ENCODE results near the gene LBR. TPM values are rescaled to one million over a fixed set of nuclear protein-coding genes. Genes with fewer than 3 reads are reported as not detected.
A peak's percentile ranks its signal among the peaks of the same experiment; 100 is the strongest.

LBR gene
- total RNA-seq, 1 experiment from 2014 or later = 157 TPM

DNA sequence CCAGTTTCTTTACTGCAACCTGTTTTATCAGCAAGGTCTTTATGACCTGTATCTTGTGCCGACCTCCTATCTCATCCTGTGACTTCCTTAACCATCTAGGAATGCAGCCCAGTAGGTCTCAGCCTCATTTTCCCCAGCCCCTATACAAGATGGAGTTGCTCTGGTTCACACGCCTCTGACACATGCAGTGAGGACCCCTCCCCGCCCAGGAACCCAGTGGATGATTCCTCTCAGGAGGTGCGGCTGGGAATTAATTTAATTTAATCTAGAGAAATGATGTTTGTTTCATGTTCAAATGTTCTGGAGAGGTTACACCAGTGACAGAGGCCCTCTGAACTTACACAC lies 39.0 kb upstream of the LBR start:
- DNase-seq = no peak
- no peaks in the 10 kb centered on the region for H3K9me3 ChIP-seq (ENCODE audit: low read length)
- peak overlapping the region; percentile 79 for H3K4me3 ChIP-seq (ENCODE audit: low read length)
- no peaks in the 10 kb centered on the region for H4K20me1 ChIP-seq (ENCODE audit: insufficient read depth, low read depth, low read length)
- no peaks in the 10 kb centered on the region for H3K9me2 ChIP-seq (replicated peaks; ENCODE audit: insufficient read depth, low read length)
- no peaks in the 10 kb centered on the region for H3K36me3 ChIP-seq (ENCODE audit: insufficient read depth, low read length)
- H3K4me2 ChIP-seq (ENCODE audit: low read depth, low read length, poor library complexity, severe bottlenecking) = peak overlapping the region; percentile 82
- peak overlapping the region; percentile 79 for H3K9ac ChIP-seq (ENCODE audit: low read length)
- peak overlapping the region; percentile 86; the same call in 1 of the 2 replicates for H2AFZ ChIP-seq (ENCODE audit: low read length)
- no peaks in the 10 kb centered on the region for H3K79me2 ChIP-seq (ENCODE audit: low read length)
- peaks cover 22% of the 10 kb centered on the region for H3K4me1 ChIP-seq (ENCODE audit: low read length)
- H3K27ac ChIP-seq (ENCODE audit: low read length) = peak overlapping the region; percentile 62
- H3K27me3 ChIP-seq (ENCODE audit: low read length) = no peaks in the 10 kb centered on the region

DNA sequence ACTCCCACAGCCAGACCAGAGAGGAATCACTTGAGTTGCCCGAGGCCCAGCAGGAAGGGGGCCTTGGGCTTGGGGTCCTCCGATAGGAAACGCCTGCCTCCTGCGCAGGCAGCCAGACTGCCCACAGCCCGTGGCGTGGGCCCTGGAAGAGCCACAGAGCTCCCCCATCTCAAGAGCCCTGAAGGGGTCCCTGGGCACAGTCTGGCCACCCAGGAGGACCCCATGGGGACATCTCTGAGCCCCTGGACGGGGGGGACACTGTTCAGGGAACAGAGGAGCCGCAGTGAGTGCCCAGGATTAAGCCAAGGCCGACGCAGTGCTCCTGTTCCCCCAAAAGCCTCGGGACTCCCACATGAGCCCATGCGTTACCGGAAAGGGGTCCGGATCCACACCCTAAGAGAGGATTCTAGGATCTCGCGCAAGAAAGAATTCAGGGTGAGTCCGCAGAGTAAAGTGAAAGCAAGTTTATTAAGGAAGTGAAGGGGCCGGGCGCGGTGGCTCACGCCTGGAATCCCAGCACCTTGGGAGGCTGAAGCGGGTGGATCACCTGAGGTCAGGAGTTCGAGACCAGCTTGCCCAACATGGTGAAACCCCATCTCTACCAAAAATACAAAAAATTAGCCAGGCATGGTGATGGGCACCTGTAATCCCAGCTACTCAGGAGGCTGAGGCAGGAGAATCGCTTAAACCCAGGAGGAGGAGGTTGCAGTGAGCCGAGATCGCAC lies 38.1 kb upstream of the LBR start:
- no peak overlapping the region for H3K27ac ChIP-seq (ENCODE audit: low read length)
- DNase-seq = no peak
- H3K27me3 ChIP-seq (ENCODE audit: low read length) = no peaks in the 10 kb centered on the region
- no peak overlapping the region for H3K4me3 ChIP-seq (ENCODE audit: low read length)
- H3K9me2 ChIP-seq (replicated peaks; ENCODE audit: insufficient read depth, low read length) = no peaks in the 10 kb centered on the region
- H3K79me2 ChIP-seq (ENCODE audit: low read length) = no peaks in the 10 kb centered on the region
- H3K36me3 ChIP-seq (ENCODE audit: insufficient read depth, low read length) = no peaks in the 10 kb centered on the region
- H3K9ac ChIP-seq (ENCODE audit: low read length) = no peak overlapping the region
- no peak overlapping the region for H3K4me2 ChIP-seq (ENCODE audit: low read depth, low read length, poor library complexity, severe bottlenecking)
- no peaks in the 10 kb centered on the region for H3K9me3 ChIP-seq (ENCODE audit: low read length)
- peaks cover 22% of the 10 kb centered on the region for H3K4me1 ChIP-seq (ENCODE audit: low read length)
- H4K20me1 ChIP-seq (ENCODE audit: insufficient read depth, low read depth, low read length) = no peaks in the 10 kb centered on the region
- H2AFZ ChIP-seq (ENCODE audit: low read length) = no peak overlapping the region

DNA sequence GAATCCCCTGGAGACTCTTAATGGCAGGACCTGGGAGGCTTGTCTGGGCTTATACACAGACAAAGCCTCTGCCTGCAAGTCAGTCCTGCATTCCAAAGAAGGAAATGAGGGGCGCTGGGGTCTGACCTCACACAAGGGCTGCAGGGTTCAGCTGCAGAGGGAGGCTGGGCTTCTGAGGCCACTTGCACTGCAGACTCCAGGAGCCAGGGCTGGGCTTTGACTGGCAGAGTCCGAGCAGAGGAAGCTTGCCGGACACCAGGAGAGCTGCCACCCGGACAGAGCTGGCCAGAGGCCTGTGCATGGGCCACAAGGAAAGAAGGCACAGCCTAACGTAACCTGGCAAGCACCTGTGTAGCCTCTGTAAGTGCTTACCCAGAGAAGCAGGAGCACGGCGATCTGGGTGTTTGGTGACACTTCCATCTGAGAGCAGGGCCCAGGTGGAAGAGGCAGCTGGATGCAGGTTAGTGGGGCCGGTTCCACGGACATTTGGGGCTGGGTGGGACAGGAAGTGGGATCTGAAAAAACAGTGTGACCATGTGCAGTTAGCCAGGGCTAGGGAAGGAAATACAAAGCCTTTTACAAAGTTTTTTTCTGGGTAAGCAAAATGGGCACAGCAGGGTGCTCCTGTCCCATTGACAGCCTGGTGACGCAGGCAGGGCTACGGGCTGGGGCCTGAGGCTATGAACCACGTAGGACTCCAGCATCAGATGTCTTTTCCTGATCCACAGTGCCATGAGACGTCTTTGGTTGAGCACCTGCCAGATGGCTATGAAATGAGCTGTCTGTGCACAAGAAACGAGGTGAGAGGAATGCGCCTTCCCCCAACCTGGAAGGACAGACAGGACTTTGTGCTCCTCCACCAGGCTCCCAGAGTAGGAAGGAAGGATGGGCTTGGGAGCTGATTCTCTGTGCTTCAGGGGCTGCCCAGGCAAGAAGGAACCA lies 37.3 kb upstream of the LBR start:
- H3K36me3 ChIP-seq (ENCODE audit: insufficient read depth, low read length) = no peaks in the 10 kb centered on the region
- no peak overlapping the region for H3K9ac ChIP-seq (ENCODE audit: low read length)
- no peak overlapping the region for H3K4me2 ChIP-seq (ENCODE audit: low read depth, low read length, poor library complexity, severe bottlenecking)
- no peak overlapping the region for H2AFZ ChIP-seq (ENCODE audit: low read length)
- H3K9me3 ChIP-seq (ENCODE audit: low read length) = no peaks in the 10 kb centered on the region
- H3K4me3 ChIP-seq (ENCODE audit: low read length) = no peak overlapping the region
- H3K27me3 ChIP-seq (ENCODE audit: low read length) = no peaks in the 10 kb centered on the region
- peaks cover 22% of the 10 kb centered on the region for H3K4me1 ChIP-seq (ENCODE audit: low read length)
- no peak for DNase-seq
- no peaks in the 10 kb centered on the region for H3K9me2 ChIP-seq (replicated peaks; ENCODE audit: insufficient read depth, low read length)
- no peaks in the 10 kb centered on the region for H4K20me1 ChIP-seq (ENCODE audit: insufficient read depth, low read depth, low read length)
- no peaks in the 10 kb centered on the region for H3K79me2 ChIP-seq (ENCODE audit: low read length)
- no peak overlapping the region for H3K27ac ChIP-seq (ENCODE audit: low read length)

DNA sequence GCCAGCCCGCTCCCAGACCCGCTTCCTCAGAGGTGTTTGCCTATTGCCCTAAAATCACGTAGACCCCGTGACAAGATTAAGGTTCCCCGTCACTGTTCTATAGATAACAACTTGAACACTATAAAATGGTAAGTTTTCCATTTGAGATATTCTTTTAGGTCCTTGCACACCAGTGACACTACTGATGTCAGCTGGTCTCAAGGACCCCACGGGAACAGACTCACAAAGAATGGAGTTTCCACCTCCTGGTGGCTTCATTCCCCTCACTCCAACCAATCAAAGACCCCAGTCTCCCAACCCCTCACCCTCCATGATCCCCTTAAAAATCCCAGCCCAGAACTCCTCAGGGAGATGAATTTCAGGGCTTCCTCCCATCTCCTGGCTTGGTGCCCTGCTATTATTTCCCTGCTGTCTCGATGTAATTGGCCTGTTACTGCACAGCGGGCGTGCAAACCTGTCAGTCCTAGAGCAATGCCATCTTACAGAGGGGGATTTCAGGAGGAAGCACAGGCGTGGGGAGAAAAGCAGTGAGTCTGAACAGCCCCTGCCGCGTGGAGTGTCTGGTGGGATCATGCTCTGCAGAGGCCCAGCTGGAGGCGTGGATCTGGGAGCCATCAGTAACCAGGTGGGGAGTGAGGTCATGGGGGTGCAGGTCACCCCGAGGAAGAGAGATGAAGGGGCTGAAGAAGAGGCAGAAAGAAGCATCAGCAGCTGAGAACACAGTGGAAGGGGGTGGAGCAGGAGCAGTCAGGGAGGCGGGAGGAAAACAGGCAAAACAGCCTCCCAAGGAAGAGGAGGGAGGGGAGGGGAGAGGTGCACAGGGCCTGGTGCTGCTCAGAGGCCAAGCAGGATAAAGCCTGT lies 35.1 kb upstream of the LBR start:
- H3K9me3 ChIP-seq (ENCODE audit: low read length) = no peaks in the 10 kb centered on the region
- H3K79me2 ChIP-seq (ENCODE audit: low read length) = no peaks in the 10 kb centered on the region
- peaks cover 15% of the 10 kb centered on the region for H3K4me1 ChIP-seq (ENCODE audit: low read length)
- H3K9ac ChIP-seq (ENCODE audit: low read length) = no peak overlapping the region
- no peaks in the 10 kb centered on the region for H4K20me1 ChIP-seq (ENCODE audit: insufficient read depth, low read depth, low read length)
- no peak overlapping the region for H3K4me3 ChIP-seq (ENCODE audit: low read length)
- no peak for DNase-seq
- H2AFZ ChIP-seq (ENCODE audit: low read length) = no peak overlapping the region
- no peak overlapping the region for H3K27ac ChIP-seq (ENCODE audit: low read length)
- no peak overlapping the region for H3K4me2 ChIP-seq (ENCODE audit: low read depth, low read length, poor library complexity, severe bottlenecking)
- no peaks in the 10 kb centered on the region for H3K27me3 ChIP-seq (ENCODE audit: low read length)
- no peaks in the 10 kb centered on the region for H3K36me3 ChIP-seq (ENCODE audit: insufficient read depth, low read length)
- H3K9me2 ChIP-seq (replicated peaks; ENCODE audit: insufficient read depth, low read length) = no peaks in the 10 kb centered on the region

DNA sequence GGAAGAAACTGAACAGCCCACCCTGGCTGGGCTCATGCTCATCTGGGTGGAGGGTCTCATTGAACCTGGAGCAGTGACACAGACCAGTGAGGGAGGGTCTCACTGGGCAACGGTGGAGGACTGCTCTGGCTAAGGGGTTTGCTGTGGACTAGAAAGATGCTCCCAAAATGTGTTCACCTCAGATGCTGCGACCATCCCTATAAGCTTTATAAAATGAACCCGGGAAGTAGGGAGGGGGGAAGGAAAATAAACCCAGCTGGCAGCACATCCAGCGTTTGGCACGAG lies 34.5 kb upstream of the LBR start:
- H3K9me3 ChIP-seq (ENCODE audit: low read length) = no peaks in the 10 kb centered on the region
- peaks cover 9% of the 10 kb centered on the region for H3K4me1 ChIP-seq (ENCODE audit: low read length)
- no peak overlapping the region for H3K9ac ChIP-seq (ENCODE audit: low read length)
- no peak overlapping the region for H2AFZ ChIP-seq (ENCODE audit: low read length)
- no peaks in the 10 kb centered on the region for H3K9me2 ChIP-seq (replicated peaks; ENCODE audit: insufficient read depth, low read length)
- no peaks in the 10 kb centered on the region for H4K20me1 ChIP-seq (ENCODE audit: insufficient read depth, low read depth, low read length)
- no peaks in the 10 kb centered on the region for H3K36me3 ChIP-seq (ENCODE audit: insufficient read depth, low read length)
- H3K27me3 ChIP-seq (ENCODE audit: low read length) = no peaks in the 10 kb centered on the region
- H3K27ac ChIP-seq (ENCODE audit: low read length) = no peak overlapping the region
- H3K4me2 ChIP-seq (ENCODE audit: low read depth, low read length, poor library complexity, severe bottlenecking) = no peak overlapping the region
- H3K4me3 ChIP-seq (ENCODE audit: low read length) = no peak overlapping the region
- no peak for DNase-seq
- H3K79me2 ChIP-seq (ENCODE audit: low read length) = no peaks in the 10 kb centered on the region

DNA sequence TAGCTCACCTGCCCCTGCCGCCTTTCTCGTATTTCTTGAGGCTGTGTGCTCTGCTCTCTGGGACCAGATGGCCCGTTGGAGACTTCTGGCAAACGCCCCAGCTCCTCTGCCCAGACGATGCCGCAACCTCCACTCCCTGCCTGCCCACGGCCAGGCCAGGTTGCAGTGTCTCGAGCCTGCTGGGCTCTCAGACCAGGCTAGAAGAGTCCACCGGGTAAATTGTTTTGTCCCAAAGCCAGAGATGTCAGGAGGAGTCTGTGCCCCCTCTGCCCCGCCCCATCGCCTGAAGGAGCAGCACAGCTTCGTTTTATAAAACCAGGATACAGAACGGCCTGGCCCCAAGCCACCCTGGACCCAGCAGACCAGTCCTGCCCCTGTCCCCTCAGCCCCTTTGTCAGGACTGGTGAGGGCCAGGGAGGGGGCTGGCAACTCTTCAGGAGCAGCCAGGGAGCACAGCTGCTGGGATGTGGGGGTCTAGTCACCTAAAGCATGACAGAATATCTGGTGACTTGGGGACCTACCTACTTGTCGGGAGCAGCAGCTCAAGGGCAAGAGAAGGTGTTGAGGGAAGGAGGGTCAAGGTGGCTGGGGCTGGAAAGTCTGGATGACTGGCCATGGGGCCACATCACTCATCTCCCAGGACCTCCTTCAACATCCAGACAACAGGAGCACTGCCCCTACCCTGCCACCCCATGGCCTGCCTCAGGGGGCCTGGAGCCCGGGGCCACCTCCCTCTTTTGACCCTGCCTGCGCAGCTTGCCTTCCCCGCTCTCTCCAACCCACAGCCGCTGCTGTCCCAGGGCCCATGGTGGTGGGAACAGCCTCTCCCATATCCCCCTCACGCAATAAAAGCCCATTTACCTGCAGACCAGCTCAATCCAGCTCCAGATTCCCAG lies 33.9 kb upstream of the LBR start:
- Histone ChIP-seq H2AFZ (ENCODE audit: low read length) (no peak overlapping the region), H4K20me1 (ENCODE audit: insufficient read depth, low read depth, low read length) (no peaks in the 10 kb centered on the region), H3K27me3 (ENCODE audit: low read length) (no peaks in the 10 kb centered on the region), H3K4me3 (ENCODE audit: low read length) (no peak overlapping the region), H3K9ac (ENCODE audit: low read length) (no peak overlapping the region), H3K27ac (ENCODE audit: low read length) (no peak overlapping the region), H3K4me2 (ENCODE audit: low read depth, low read length, poor library complexity, severe bottlenecking) (no peak overlapping the region), H3K4me1 (ENCODE audit: low read length) (peaks cover 3% of the 10 kb centered on the region), H3K9me3 (ENCODE audit: low read length) (no peaks in the 10 kb centered on the region), H3K79me2 (ENCODE audit: low read length) (no peaks in the 10 kb centered on the region), H3K36me3 (ENCODE audit: insufficient read depth, low read length) (no peaks in the 10 kb centered on the region), H3K9me2 (replicated peaks; ENCODE audit: insufficient read depth, low read length) (no peaks in the 10 kb centered on the region)
- DNase-seq = no peak

DNA sequence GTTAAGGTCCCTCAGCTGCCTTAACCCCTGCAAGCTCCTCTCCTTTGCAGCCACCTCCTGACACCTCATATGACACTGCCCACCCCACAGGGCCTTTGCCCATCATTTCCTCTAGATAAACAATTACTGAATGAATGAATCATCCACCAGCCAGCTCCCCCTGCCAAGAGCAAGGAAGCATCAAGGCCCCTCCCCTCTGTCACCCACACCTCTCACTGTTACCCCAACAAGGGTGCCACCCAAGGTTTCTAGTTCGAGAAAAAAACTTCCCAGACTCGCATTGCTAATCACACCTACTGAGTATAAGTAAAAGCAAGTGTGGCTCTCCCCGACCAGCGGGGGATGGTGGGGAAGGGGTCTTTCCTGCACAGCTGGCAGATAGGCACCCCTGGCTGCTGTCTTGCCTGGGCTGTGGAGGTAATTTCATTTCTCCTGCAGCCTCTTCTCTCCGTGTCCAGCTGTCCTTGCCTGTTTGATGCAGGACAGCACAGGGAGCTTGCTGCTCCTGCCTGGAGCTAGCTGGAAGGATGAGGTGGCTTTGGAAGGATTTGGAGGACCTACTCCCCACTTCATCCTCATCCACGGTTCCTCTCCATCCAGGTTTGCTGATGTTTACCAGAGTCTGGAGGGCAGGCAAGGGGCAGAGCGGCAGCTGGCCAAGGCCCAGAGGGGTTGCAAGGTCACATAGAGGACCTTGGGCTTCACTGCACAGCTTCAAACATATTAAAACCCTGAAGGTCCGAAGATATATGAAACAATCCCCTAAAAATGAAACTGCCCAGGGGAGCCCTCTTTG lies 33.1 kb upstream of the LBR start:
- Histone ChIP-seq H3K4me2 (ENCODE audit: low read depth, low read length, poor library complexity, severe bottlenecking) (no peak overlapping the region), H3K9ac (ENCODE audit: low read length) (no peak overlapping the region), H2AFZ (ENCODE audit: low read length) (no peak overlapping the region), H3K4me3 (ENCODE audit: low read length) (no peak overlapping the region), H3K9me3 (ENCODE audit: low read length) (no peaks in the 10 kb centered on the region), H4K20me1 (ENCODE audit: insufficient read depth, low read depth, low read length) (no peaks in the 10 kb centered on the region), H3K27me3 (ENCODE audit: low read length) (no peaks in the 10 kb centered on the region), H3K4me1 (ENCODE audit: low read length) (no peaks in the 10 kb centered on the region), H3K79me2 (ENCODE audit: low read length) (no peaks in the 10 kb centered on the region), H3K36me3 (ENCODE audit: insufficient read depth, low read length) (no peaks in the 10 kb centered on the region), H3K27ac (ENCODE audit: low read length) (no peak overlapping the region), H3K9me2 (replicated peaks; ENCODE audit: insufficient read depth, low read length) (no peaks in the 10 kb centered on the region)
- no peak for DNase-seq

Data from Karpas-422 (cell line).